ENCODE data around the gene PLCH1.

Gene PLCH1

DNA sequence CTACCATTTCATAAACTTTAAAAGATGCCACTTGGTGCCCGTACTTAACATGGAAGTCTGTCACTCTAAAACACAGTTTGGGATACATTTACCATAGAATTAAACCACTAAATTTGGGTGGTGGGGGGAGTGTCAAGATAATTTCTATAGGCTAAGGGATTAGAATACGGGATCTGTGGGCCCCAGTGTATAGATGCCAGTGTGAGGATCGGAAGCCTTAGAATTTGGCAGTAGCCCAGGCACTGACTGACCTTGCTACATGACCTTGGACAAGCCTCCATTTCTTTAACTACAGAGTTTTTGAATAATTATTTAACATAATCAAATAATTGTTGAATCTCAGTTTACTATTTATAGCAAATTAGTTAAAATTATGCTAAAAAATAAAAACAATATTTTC is 375.1 kb downstream of the PLCH1 start:
- no peak for DNase-seq

DNA sequence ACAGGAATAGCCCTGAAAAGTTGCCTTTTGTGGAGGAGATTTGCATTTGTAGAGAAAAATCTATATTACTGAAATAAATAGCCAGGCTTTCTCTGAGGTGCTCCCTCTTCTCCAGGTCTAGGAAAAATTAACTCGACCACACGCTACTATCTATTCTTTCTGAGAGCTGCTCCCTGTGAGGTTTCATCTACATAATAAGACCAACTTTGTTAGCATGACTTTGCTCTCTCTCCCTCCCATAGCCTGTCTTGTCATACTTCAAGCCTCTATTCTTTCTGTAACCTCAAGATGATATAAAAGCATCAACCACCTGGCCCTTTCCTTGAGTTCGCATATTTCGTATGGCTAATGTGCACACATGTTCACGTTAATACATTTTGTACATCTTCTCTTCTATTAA is 375.6 kb downstream of the PLCH1 start:
- DNase-seq, result no peak

DNA sequence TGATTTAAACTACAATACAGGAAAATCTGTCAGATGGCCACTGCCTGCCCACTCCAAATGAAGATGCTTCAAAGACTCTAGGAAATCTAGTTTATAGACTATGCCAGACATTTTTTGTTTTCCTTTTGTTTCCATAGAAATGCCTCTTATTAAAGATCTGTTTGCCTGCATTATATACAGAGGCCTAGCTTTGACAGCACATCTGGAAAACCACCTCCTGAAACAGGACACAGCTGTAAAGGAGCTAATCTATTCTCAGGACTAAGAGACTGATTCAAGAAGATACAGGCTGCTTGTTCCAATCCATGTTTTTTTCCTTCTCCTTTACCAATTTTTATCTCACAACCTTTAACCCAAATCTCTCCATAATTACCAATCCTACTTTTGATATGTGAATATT is 376.1 kb downstream of the PLCH1 start:
- DNase-seq, result no peak

DNA sequence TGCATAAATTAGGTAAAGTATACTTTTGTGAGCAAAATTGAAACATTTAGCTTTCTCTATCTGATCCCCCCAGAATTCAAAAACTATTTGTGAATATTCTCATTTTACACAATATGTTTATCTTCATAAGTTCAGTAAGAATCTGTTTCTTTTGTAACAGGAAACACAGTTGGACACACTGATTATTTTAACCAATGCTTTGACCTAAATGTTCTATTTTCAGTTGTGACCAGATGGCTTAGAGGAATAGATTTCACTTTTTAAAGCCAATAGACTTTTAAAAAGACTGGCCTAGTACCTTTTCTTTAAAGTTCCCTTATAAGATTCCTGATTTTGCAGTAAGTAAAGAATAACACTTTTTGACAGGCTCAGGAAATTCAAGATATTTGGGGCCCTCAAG is 377.4 kb downstream of the PLCH1 start:
- no peak for DNase-seq

DNA sequence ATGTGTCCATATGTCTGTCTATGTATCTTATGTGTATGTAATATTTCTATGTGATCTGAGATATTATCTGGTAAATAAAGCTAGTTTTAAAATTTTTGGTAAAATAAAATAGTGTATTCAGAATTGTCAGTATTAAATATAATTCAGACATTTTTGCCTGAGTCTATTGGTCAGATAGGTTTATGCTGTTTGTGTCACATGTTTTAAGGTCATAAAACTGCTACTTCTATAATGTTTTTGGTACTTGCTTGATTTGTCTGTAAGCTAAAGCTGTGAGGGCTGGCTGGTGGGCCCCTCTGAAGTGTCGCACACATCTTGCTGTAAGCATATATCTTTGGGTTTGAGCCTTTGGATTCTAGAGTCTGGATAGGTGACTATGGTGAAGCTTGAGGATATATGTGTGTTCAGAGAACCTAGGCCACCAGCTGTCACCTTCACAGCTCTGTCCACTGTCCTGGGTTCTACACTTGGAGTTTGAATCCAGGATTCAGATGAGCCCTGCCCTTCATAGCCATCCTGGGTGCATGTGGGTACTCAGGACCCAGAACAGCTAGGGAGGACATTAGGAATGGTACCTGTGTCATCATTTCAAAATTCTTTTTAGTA is 379.6 kb downstream of the PLCH1 start:
- no peak for DNase-seq

DNA sequence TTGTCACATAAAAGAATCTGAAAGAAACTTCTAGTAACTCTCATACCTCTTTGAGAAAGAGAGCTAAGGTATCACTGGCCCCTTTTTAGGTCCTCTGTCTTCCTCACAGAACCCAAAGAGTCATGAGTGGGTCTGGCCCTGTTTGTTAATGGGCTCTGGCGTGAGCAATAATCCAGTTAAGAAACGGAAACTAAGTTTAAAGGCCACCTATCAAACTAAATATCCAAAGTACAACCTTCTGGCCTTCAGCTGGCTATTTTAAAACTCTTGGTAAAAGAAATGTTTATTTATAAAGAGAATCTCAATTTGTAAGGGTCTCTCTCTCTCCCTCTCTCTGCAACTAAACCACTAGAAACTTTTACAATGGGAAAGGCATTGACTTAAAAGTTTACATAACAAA is 380.4 kb downstream of the PLCH1 start:
- DNase-seq, result no peak

DNA sequence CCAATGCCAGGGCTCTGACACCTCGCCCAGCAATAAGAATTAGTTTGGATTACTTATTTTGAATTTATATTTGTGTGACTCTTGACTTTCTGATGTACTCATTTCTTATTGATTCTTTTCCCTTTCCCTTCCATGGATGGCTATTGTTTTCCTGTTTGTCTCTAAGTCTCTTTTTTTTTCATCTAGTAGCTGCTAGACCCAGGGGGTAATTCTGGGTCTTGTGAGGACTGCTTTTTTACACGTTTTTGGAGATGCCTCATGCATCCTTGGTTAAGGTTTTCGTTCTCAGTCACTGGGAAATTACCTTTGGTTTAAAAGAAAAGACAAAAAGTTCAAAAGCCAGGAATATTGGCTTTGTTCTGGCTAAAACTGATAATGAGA is 381.2 kb downstream of the PLCH1 start:
- DNase-seq, result no peak

DNA sequence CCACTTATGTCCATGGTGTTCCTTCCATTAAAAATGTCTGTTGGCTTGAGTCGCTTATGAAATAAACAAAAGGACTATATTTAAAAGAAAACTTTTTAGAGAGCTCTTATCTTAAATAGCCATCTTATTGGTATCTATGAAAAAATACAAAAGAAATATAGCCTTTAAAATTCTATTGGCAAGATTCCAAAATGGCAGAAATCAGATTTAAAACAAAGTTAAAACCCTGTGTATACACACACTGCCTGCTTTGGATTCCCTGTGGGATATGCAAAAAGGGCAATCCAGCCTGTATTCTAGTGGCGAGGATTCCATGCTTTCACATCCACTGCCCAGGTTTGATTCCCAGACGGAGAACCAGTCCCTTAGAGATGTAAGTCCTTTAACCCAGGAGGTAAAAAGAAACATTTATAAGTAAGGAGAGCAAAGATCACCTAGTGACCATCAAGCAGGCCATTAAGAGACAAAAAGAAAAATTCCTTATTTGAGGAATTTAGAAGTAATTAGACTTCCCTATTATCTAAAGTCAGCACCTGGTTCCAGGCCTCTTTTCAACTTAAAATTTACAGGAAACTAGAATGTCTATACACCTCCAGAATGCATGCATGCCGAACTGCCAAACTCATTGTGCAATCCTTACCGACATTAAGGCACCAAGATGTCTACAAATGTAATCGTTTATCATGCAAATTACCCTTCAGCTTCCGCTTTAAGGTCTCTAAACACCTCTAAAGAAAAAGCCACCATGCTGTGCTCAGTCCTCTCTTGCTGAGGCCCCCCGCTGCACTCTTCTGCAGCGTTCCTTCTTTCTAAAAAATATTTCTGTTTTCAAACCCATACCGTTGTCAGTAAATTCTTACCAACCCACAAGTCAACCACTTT is 381.8 kb downstream of the PLCH1 start:
- no peak for DNase-seq

DNA sequence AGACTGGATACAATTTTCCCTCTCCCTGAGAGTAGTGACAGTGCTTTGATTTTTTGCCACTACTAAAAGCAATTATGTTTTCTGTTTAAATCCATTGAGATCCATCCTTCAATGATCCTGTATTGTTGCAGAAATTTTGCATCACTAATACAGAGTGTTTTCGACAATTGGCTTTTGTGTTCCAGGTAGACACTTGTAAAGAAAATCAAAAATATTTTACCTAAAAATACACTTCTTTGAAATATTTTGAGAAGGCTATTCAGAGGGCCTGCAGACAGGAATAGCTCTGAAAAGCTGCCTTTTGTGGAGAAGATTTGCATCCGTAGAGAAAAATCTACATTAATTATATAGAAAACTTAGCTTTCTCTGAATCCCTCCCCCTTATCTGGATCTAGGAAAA is 384.6 kb downstream of the PLCH1 start:
- no peak for DNase-seq

DNA sequence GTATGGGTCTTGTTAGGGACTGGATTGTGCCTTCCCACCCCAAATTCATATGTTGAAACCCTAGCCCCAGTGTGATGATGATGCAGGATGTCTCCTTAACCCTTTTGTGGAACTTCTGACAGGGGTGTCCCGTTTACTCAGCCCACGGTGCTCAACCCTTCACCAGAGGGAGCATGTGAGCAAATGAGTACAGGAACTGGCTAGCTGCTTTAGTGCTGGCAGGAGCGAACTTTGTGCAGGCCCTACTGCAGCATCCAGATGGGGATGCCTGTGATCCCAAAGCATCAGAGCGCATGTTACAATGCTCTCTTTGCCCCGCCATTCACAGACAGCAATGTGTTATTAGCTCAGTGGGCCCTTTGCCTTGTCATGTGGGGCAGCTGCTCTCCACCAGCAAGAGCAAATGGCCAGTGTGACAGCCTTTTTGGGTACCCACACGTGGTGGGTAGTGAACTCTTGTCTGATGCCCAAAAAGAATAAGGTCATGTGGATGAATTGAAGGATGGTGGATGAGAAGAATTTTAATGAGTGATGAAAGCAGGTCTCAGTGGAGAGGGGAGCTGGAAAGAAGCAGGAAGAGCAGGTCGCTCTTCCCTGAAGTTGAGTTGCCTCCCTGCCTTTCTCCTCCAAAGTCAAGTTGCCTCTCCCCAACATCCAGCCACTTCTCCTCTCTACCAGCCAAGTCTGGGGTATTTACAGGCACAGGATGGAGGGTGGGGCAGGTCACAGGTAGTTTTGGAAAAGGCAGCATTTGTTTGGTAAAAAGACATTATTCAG is 388.1 kb downstream of the PLCH1 start:
- DNase-seq, result no peak

DNA sequence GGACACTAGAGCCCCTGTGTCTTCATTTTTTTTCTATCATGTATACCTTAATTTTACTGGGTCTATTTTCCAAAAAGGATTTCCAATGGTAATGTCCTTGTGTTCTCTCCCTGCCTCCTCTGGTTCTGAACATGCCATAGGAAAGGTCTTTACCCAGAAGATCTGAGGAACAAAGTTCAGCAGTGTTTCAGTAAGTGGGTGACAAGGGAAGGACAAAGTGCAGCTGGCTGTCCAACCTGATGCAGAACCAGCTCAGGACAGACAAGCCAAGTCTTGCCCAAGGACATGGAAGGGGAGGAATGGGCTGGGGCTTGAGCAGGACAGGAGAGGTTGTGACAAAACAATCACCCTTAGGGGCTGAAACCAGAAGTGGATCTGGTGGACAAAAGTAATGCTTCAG is 390.2 kb downstream of the PLCH1 start:
- DNase-seq, result no peak

DNA sequence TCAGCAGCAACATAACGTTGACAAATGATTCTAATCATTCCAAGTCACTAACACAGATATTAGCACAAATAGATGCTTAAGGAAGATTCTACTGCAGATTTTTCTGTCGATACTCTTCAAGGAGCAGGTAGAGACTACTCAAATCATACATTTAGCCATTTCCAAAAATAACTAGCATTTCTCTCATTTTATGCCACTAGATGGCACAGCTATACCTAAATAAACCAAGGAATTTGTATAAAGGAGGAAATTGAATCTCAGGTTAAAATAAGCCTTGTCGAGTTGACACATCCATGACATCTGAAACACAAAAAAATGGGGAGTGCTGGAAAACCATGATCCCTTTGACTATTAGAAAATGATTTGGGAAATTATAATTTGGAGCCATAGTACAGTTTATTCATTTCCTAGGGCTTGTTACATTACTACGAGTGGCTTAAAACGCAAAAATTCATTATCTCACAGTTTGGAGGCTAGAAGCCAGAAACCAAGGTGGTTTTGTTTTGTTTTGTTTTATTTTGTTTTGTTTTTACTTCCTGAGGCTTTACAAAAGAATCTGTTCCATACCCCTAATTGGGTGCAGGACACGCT is 391.9 kb downstream of the PLCH1 start:
- DNase-seq, result peak; percentile 22

DNA sequence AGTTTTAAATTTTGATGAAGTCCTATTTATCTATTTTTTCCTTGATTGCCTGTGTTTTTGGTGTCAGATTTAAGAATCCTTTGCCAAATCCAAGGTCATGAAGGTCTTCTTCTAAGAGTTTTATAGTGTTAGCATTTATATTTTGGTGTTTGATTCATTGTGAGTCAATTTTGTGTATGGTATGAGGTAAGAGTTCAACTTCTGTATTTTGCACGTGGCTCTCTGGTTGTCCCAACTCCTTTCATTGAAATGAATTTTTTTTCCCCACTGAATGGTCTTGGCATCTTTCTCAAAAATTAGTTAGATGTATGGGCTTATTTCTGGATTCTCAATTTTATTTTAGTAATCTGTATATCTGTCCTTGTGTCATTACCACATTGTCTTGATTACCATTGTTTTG is 394.3 kb downstream of the PLCH1 start:
- no peak for DNase-seq

DNA sequence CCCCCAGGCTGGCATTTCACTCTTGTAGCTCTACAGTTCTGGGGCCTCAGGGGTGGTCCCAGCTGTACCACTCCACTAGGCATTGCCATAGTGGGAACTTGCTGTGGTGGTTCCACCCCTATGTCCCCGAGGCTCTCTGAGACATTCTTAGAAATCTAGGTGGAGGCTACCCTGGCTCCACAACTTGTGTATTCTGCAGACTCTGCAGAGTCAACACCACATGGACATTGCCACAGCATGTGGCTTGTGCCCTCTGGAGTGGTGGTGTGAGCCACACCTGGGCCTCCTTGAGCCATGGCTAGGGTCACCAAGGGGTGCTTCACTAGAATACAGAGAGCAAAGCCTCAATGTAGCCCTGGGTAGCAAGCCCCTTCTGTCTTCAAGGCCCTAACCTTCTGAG is 397.0 kb downstream of the PLCH1 start:
- DNase-seq, result no peak

DNA sequence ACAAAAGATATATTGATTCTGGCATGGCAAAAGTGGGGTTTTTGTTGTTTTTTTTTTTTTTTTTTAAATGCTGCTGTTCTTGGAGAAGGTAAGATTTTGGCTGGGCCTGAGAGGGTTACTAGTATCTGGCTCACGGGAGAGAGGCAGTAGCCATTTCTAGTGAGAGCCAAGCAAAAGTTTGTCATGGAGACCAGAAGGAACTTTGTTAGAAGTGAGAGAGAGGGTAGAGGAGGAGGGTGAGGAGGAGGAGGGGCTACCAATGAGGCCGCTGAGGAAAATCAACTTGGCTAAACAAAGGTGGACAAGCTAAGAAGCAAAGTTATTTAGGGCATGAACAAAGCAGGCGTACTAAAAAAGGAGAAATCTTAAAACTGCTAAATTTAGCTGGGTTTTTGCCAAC is 402.5 kb downstream of the PLCH1 start:
- DNase-seq, result no peak

DNA sequence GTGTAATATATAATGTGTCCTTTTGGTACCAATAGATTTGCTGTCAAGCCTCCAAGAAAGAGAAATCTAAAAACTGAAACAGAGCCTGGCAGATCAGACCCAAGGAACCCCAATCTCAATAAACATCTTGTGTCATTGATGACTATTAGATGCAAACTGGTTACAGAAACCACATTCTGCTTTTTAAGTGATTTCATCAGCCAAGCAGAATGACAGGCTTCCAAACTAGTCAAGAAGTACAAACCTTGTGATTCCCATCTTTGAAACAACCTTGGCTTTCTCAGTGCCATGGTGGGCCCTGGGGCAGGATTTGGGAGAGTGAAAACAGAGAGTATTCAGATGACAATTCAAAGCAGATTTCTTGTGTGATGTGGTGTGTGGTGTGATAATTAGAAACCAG is 405.8 kb downstream of the PLCH1 start:
- DNase-seq, result no peak

DNA sequence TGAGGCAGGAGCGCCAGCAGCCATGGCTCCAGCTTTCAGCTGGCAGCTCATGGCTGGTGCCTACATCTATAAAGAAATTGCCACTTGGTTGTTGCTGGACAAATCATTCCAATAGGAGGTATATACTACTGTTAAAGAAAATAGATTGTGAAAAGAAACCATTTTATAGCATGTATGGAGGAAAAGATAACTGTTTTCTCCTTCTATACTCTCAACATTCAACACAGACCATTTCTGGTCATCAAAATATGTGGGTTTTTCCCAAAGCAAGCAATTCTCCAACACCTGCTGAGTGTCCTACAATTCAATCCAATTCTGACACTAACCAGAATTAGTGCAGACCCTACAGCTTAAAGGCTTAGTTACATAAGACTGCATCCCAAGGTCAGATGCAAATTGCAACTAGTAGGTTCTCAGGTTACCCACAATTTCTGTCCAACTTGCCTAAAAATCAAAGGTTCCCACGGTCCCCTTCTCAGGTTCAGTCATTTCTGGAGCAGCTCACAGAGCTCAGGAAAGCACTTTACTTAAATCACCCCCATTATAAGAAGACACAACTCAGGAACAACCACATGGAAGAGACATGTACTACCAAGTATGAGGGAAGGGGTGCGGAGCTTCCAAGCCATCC is 409.0 kb downstream of the PLCH1 start:
- DNase-seq, result no peak

DNA sequence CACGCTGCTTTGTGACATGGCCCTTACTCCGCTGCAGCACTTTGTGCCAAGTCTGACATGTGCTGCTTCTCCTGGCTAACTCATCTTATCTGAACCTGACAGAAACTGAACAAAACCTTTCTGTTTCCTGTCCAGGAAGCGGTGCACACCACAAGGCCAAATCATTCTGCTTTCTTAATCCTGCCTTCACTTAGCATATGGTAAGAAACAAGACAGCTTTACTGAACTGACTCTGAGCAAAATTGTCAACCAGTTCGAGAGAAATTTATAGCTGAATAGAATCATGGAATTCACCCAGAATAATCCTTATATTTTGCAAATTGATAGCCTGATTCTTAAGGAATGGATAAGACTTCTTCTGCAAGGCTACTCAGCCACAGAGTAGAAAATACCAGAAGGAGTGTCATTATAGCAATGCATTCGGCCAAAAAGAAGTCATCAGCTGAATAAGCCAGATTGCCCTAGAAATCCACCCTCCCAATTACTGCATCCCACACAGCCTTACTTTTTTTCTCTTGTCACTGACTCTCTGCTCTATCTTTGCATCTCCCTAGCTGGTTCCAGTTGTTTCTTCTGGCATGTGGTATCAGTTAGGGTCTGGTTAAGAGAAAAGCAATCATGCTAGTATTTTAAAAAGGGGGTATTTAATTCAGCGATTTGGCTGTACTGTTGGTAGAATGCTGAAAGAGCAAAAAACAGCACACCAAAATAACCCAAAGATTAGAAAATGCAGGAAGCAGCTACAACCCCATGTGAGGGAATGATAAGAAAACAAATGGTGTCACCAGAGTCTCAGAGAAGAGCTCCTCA is 409.8 kb downstream of the PLCH1 start:
- no peak for DNase-seq

DNA sequence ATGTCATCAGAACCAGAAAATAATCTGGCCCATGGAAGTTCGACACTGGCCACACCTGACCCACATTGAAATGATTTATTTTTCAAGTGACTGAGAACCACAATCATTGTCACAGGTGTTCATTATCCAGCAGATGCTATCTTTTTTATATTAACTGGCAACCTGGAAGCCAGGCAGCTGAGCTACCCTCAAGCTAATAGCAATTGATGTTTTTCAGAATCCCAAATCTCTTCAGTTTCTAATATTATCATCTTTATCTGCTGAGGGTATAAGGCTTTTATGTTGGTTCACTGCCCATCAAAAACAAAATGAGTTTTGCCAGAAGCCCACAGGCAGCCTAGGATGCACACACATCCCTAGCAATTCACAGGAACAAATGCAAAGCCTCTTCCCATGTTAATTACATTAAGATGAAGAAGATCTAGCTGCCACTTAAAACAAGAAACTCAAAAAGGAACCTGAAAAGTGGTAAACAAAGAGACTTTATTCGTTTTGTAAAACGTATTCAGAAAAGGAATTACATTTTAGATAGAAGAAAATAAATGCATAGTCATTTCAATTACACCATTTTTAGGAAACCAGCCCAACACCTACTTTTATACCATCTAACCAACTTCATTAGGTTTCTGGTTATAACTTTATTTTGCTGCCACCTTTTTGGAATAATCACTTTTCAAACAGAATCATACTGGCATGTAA is 410.5 kb downstream of the PLCH1 start:
- no peak for DNase-seq

DNA sequence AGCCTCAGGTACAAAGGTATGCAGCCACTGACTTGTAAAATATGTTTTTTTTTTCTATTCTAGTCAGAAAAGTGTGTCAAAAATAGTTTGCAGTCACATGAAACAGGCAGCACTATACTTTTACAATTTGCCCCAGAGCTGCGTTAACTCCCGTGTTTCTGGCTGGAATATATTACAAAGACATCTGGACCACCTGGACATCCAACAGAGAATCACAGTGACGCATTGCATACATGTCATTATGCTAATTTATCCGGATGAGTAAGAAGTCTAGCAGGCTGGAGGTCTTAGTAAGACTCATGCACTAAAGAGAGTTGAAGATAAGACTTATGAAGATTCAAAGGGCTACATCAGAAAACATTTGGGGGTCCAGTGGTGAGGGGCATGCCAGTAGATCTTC is 412.2 kb downstream of the PLCH1 start:
- DNase-seq, result no peak

DNA sequence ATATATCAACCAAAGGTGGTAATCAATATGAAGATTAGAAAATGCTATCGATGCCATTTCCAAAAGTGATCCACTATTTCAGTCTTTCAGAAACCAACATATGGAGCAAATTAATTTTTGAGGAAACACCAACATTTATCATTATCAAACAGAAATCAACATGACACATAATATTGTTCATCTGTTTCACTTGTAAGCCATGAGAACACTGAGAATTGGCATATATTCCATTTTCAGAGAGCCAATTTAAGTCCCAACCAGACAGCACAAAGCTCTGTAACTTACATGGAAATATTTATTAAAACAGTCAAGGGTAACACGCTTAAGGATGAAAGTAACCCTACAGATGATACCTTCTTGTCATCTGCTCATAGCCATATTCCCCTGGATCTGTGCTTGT is 413.8 kb downstream of the PLCH1 start:
- no peak for DNase-seq

DNA sequence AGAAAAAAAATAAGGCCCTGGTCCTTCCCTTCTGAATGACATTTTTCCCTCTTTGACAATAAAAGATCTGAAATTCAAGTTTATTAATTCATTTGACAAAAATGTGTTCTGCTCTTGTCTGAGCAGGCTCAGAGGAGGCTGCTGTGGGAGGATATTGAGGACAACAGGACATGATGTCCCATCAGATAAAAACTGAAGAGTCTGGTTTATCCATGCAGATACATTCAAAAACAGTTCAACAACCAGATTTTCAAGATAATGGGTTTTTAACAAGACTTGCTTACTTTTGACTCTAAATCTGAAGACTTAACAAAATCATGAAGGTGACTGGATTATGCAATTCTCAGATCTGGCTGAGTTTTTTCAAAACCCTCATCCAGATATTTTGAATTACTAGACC is 414.5 kb downstream of the PLCH1 start:
- DNase-seq, result no peak

Data from kidney glomerular epithelial cell (primary cell).